ENCODE data around the gene PRKCA.

- TF ChIP-seq GATA2 (IDR thresholded peaks at IDR 0.05; ENCODE audit: low read depth, low read length) (no peak), GATA3 (IDR thresholded peaks at IDR 0.05; ENCODE audit: low read depth, low read length) (no peak)
These were observed 312.1 kb downstream of the PRKCA start for GRCh38 chr17:66614469-66614868.

All from SH-SY5Y (cell line).